HEK293 (cell line): ENCODE measurements around the gene EXOG.

Experiments used
- CTCF ChIA-PET: fragments of 350-600 bp; formaldehyde crosslinking; extraction: SDS; loops from one replicate; lab custom pipeline; 2021; ENCODE audit warnings: antibody characterized with exemption; lab: Yijun Ruan, JAX
- POLR2A ChIA-PET: fragments of 300-600 bp; formaldehyde crosslinking; extraction: SDS; loops from one replicate; lab custom pipeline; 2020; ENCODE audit warnings: antibody characterized with exemption, inconsistent platforms; lab: Yijun Ruan, JAX
- H3K27ac ChIP-seq: fragments of 200-500 bp; sonication (Bioruptor generic); 2 replicates; pipeline ENCODE4 v1.5.1; 2014; ENCODE audit warnings: low read depth, low read length, control low read depth, inconsistent platforms; ENCODE audit errors: extremely low read depth
- H3K36me3 ChIP-seq, 2 experiments: fragments of 200-500 bp in 1 of 2; sonication (Bioruptor generic) in 1 of 2; 1 replicate in 1 of 2; 2 replicates in 1 of 2; pipeline ENCODE4 v1.5.1; 2014 to 2017; ENCODE audit warnings: inconsistent platforms in 2 of 2, low read length in 2 of 2; ENCODE audit not compliant: control insufficient read depth in 2 of 2, insufficient read depth in 1 of 2
- H3K4me1 ChIP-seq: fragments of 200-500 bp; sonication (Bioruptor generic); 2 replicates; pipeline ENCODE4 v1.5.1; 2014; ENCODE audit warnings: mild to moderate bottlenecking, low read length, inconsistent platforms; ENCODE audit not compliant: control insufficient read depth, insufficient read depth
- H3K4me3 ChIP-seq: 2 replicates; pipeline ENCODE4 v1.5.1; 2011; ENCODE audit warnings: low read depth, mild to moderate bottlenecking, control low read depth, low read length, moderate library complexity
- H3K9me3 ChIP-seq: fragments of 200-500 bp; sonication (Bioruptor generic); 2 replicates; pipeline ENCODE4 v1.5.1; 2014; ENCODE audit warnings: low read depth, low read length, inconsistent platforms; ENCODE audit not compliant: control insufficient read depth, insufficient read depth
- GLI2 ChIP-seq: fragments of 450-650 bp; formaldehyde crosslinking; IDR thresholded peaks from 2 replicates; pipeline ENCODE4; 2017; ENCODE audit warnings: missing biosample characterization, missing genetic modification characterization, low read depth, borderline replicate concordance
- ZNF302 ChIP-seq: fragments of 450-650 bp; formaldehyde crosslinking; IDR thresholded peaks from 2 replicates; pipeline ENCODE4 v1.5.1; 2016; ENCODE audit warnings: missing biosample characterization, missing genetic modification characterization, low read depth
- ZNF549 ChIP-seq: fragments of 450-650 bp; IDR thresholded peaks from 2 replicates; pipeline ENCODE4 v1.5.1; 2018; ENCODE audit warnings: missing biosample characterization, missing genetic modification characterization, mild to moderate bottlenecking, inconsistent platforms, moderate library complexity
- ZNF654 ChIP-seq: fragments of 450-650 bp; formaldehyde crosslinking; IDR thresholded peaks from 2 replicates; pipeline ENCODE4 v1.5.1; 2016; ENCODE audit warnings: low read depth, missing biosample characterization, missing genetic modification characterization
- ZNF785 ChIP-seq: fragments of 450-650 bp; formaldehyde crosslinking; IDR thresholded peaks from 2 replicates; pipeline ENCODE4 v1.5.1; 2016; ENCODE audit warnings: missing biosample characterization, missing genetic modification characterization
- ZNF792 ChIP-seq: fragments of 450-650 bp; formaldehyde crosslinking; IDR thresholded peaks from 2 replicates; pipeline ENCODE4 v1.5.1; 2016; ENCODE audit warnings: missing biosample characterization, missing genetic modification characterization
- ZNF843 ChIP-seq: fragments of 450-650 bp; formaldehyde crosslinking; IDR thresholded peaks from 2 replicates; pipeline ENCODE4 v1.5.1; 2016; ENCODE audit warnings: missing biosample characterization, missing genetic modification characterization
- TF ChIP-seq, protein P1 (sequence below): fragments of 450-650 bp; formaldehyde crosslinking; IDR thresholded peaks from 2 replicates; pipeline ENCODE4 v1.5.1; 2017; ENCODE audit warnings: missing biosample characterization, missing genetic modification characterization
- TF ChIP-seq, protein P2 (sequence below): fragments of 450-650 bp; formaldehyde crosslinking; IDR thresholded peaks from 2 replicates; pipeline ENCODE4 v1.5.1; 2016; ENCODE audit warnings: missing biosample characterization, missing genetic modification characterization, borderline replicate concordance
- TF ChIP-seq, protein P3 (sequence below): fragments of 450-650 bp; formaldehyde crosslinking; IDR thresholded peaks from 2 replicates; pipeline ENCODE4 v1.5.1; 2016; ENCODE audit warnings: missing biosample characterization, missing genetic modification characterization

Gene EXOG

DNA sequence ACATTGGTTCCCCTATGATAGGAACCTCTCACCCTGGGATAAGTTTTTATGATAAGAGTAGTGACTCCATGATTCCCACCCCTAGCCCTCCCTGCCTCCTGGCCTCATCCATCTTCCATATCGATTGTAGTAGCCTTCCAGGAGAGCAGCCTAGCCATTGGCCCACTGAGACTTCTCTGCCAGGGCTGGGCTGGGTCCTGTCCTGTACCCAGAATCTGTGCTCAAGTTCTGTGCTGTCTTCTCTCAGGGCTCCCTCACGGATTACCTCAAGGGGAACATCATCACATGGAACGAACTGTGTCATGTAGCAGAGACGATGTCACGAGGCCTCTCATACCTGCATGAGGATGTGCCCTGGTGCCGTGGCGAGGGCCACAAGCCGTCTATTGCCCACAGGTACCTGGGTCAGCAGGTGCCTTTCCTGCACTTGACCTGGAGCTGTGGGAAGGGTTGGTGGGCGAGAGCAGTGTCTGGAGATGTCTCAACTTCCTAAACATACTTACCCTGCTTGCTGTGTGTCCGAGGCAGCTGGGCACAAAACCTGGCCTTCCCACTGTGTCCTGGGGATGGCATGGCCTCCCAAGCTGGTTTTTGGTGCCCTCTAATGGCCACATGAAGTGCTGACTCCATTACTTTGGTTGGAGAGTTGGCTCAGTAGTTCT is 16.6 kb upstream of the EXOG start:
- ChIA-PET CTCF (interaction anchor here (0.7 to 2.4 kb wide), 12 partner anchors 10 to 134 kb away, joined by 3 to 11 read pairs (median 3); partner anchors contain the start of genes EXOG and XYLB), POLR2A (interaction anchor here (0.9 kb wide), 1 partner anchor 133 kb away, joined by 3 read pairs; the partner anchor contains the start of gene XYLB)
- Histone ChIP-seq H3K27ac (no peak overlapping the region), H3K4me3 (no peak overlapping the region), H3K36me3 (peaks cover 0 to 74% of the 10 kb centered on the region in 2 experiments; a peak in 1 of 3 replicates)
- TF ChIP-seq, protein P1, sequence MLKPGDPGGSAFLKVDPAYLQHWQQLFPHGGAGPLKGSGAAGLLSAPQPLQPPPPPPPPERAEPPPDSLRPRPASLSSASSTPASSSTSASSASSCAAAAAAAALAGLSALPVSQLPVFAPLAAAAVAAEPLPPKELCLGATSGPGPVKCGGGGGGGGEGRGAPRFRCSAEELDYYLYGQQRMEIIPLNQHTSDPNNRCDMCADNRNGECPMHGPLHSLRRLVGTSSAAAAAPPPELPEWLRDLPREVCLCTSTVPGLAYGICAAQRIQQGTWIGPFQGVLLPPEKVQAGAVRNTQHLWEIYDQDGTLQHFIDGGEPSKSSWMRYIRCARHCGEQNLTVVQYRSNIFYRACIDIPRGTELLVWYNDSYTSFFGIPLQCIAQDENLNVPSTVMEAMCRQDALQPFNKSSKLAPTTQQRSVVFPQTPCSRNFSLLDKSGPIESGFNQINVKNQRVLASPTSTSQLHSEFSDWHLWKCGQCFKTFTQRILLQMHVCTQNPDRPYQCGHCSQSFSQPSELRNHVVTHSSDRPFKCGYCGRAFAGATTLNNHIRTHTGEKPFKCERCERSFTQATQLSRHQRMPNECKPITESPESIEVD (tag by site-specific recombination) = no peak
- no peak for TF ChIP-seq GLI2 (tag by site-specific recombination)
- TF ChIP-seq, protein P2, sequence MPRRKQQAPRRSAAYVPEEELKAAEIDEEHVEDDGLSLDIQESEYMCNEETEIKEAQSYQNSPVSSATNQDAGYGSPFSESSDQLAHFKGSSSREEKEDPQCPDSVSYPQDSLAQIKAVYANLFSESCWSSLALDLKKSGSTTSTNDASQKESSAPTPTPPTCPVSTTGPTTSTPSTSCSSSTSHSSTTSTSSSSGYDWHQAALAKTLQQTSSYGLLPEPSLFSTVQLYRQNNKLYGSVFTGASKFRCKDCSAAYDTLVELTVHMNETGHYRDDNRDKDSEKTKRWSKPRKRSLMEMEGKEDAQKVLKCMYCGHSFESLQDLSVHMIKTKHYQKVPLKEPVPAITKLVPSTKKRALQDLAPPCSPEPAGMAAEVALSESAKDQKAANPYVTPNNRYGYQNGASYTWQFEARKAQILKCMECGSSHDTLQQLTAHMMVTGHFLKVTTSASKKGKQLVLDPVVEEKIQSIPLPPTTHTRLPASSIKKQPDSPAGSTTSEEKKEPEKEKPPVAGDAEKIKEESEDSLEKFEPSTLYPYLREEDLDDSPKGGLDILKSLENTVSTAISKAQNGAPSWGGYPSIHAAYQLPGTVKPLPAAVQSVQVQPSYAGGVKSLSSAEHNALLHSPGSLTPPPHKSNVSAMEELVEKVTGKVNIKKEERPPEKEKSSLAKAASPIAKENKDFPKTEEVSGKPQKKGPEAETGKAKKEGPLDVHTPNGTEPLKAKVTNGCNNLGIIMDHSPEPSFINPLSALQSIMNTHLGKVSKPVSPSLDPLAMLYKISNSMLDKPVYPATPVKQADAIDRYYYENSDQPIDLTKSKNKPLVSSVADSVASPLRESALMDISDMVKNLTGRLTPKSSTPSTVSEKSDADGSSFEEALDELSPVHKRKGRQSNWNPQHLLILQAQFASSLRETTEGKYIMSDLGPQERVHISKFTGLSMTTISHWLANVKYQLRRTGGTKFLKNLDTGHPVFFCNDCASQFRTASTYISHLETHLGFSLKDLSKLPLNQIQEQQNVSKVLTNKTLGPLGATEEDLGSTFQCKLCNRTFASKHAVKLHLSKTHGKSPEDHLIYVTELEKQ (tag by site-specific recombination) = no peak
- TF ChIP-seq ZNF302 (tag by site-specific recombination) = no peak
- TF ChIP-seq ZNF654 = peak; percentile 60
- TF ChIP-seq, all 188 proteins: peak for 1
- H3K4me1 ChIP-seq = no peaks in the 10 kb centered on the region
- H3K9me3 ChIP-seq = no peaks in the 10 kb centered on the region

DNA sequence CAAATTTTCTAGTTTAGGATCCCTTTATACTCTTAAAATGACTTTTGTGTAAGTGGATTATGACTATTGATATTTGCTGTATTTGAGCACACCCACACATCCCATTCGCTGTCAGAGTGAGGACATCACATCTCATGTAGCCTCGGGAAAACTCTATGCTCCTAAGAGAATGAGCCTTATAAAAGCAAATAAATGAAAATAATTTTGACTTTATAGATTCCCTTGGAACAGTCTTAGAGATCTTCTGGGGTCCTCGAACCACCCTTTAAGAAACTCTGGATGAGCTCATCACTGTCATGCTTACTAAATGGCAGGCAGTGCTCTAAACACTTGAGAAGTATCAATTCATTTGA is 16.1 kb upstream of the EXOG start:
- Histone ChIP-seq H3K27ac (no peak overlapping the region), H3K4me1 (no peaks in the 10 kb centered on the region), H3K9me3 (no peaks in the 10 kb centered on the region), H3K36me3 (peaks cover 0 to 78% of the 10 kb centered on the region in 2 experiments; a peak in 1 of 3 replicates), H3K4me3 (no peak overlapping the region)
- ChIA-PET POLR2A (interaction anchor here (0.9 kb wide), 1 partner anchor 134 kb away, joined by 3 read pairs; the partner anchor contains the start of gene XYLB), CTCF (interaction anchor here (0.7 to 2.4 kb wide), 15 partner anchors 9 to 506 kb away, joined by 3 to 11 read pairs (median 3); partner anchors contain the start of genes EXOG and XYLB)
- no peak for TF ChIP-seq ZNF785 (tag by site-specific recombination)
- no peak for TF ChIP-seq ZNF843 (tag by site-specific recombination)
- TF ChIP-seq, protein P3, sequence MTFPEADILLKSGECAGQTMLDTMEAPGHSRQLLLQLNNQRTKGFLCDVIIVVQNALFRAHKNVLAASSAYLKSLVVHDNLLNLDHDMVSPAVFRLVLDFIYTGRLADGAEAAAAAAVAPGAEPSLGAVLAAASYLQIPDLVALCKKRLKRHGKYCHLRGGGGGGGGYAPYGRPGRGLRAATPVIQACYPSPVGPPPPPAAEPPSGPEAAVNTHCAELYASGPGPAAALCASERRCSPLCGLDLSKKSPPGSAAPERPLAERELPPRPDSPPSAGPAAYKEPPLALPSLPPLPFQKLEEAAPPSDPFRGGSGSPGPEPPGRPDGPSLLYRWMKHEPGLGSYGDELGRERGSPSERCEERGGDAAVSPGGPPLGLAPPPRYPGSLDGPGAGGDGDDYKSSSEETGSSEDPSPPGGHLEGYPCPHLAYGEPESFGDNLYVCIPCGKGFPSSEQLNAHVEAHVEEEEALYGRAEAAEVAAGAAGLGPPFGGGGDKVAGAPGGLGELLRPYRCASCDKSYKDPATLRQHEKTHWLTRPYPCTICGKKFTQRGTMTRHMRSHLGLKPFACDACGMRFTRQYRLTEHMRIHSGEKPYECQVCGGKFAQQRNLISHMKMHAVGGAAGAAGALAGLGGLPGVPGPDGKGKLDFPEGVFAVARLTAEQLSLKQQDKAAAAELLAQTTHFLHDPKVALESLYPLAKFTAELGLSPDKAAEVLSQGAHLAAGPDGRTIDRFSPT (tag by site-specific recombination) = no peak
- no peak for TF ChIP-seq ZNF549 (tag by site-specific recombination)

DNA sequence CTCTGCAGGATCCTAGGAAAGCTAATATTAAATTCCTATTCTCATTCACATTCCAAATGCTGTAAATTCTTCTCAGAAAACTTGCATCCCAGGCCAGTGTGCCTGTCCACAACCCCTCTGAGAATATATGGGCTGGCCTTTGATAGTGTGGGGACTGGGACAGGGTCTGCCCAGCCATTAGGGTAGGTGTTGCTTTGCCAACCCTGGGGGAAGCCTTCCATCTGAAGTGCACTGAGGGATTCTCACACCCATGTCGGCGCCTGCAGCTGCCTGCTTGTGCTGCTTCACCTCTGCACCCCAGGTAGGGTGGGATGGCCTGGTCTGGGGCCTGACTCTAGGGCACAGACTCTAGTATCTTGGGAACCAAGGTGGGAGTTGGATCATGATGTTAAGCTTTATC is 15.2 kb upstream of the EXOG start:
- Histone ChIP-seq H3K36me3 (peaks cover 0 to 83% of the 10 kb centered on the region in 2 experiments; a peak in 1 of 3 replicates), H3K4me3 (no peak overlapping the region), H3K4me1 (no peaks in the 10 kb centered on the region), H3K9me3 (no peaks in the 10 kb centered on the region), H3K27ac (no peak overlapping the region)
- POLR2A ChIA-PET = no interaction called here
- no peak for TF ChIP-seq ZNF792 (tag by site-specific recombination)
- CTCF ChIA-PET = interaction anchor here (0.5 to 2.4 kb wide), 10 partner anchors 10 to 507 kb away, joined by 3 to 11 read pairs (median 4); partner anchors contain the start of genes EXOG and XYLB
